ENCODE measurements around the gene GNG10. TPM values are rescaled to one million over a fixed set of nuclear protein-coding genes. Genes with fewer than 3 reads are reported as not detected.

The GNG10 gene
- total and polyA plus RNA-seq, 9 of the 15 experiments (the other 6 are each of a cell fraction or from before 2014, with no cell fraction given): 13.1 to 37.8 (median 28.4) TPM

- TF ChIP-seq TEAD1 (CRISPR knock-in tag; IDR thresholded peaks at IDR 0.05) (no peak), RBM14 (IDR thresholded peaks at IDR 0.05; ENCODE audit: borderline replicate concordance, insufficient read depth, low read depth, low read length) (no peak), ZNF717 (CRISPR knock-in tag; IDR thresholded peaks at IDR 0.05) (no peak), ZBED1 (IDR thresholded peaks at IDR 0.05) (no peak), ZNF282 (CRISPR knock-in tag; IDR thresholded peaks at IDR 0.05) (no peak), TCF7 (IDR thresholded peaks at IDR 0.05; ENCODE audit: borderline replicate concordance) (0 out of 2 replicates have a peak, but pooled peaks have one; percentile 81), ZBTB49 (CRISPR knock-in tag; IDR thresholded peaks at IDR 0.05; ENCODE audit: borderline replicate concordance) (no peak), CHD1 (IDR thresholded peaks at IDR 0.05; ENCODE audit: low read length) (no peak), ARID4B (CRISPR knock-in tag; IDR thresholded peaks at IDR 0.05) (no peak), SNRNP70 (optimal IDR thresholded peaks at IDR 0.05; ENCODE audit: low read depth, low read length) (no peak), ZNF740 (CRISPR knock-in tag; IDR thresholded peaks at IDR 0.05) (no peak), ZNF740 (tag; IDR thresholded peaks at IDR 0.05) (no peak)
- TF ChIP-seq, protein P1, sequence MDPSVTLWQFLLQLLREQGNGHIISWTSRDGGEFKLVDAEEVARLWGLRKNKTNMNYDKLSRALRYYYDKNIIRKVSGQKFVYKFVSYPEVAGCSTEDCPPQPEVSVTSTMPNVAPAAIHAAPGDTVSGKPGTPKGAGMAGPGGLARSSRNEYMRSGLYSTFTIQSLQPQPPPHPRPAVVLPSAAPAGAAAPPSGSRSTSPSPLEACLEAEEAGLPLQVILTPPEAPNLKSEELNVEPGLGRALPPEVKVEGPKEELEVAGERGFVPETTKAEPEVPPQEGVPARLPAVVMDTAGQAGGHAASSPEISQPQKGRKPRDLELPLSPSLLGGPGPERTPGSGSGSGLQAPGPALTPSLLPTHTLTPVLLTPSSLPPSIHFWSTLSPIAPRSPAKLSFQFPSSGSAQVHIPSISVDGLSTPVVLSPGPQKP (CRISPR knock-in tag; IDR thresholded peaks at IDR 0.05): no peak
- TF ChIP-seq, protein P2, sequence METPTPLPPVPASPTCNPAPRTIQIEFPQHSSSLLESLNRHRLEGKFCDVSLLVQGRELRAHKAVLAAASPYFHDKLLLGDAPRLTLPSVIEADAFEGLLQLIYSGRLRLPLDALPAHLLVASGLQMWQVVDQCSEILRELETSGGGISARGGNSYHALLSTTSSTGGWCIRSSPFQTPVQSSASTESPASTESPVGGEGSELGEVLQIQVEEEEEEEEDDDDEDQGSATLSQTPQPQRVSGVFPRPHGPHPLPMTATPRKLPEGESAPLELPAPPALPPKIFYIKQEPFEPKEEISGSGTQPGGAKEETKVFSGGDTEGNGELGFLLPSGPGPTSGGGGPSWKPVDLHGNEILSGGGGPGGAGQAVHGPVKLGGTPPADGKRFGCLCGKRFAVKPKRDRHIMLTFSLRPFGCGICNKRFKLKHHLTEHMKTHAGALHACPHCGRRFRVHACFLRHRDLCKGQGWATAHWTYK (CRISPR knock-in tag; IDR thresholded peaks at IDR 0.05): no peak
- TF ChIP-seq, protein P3, sequence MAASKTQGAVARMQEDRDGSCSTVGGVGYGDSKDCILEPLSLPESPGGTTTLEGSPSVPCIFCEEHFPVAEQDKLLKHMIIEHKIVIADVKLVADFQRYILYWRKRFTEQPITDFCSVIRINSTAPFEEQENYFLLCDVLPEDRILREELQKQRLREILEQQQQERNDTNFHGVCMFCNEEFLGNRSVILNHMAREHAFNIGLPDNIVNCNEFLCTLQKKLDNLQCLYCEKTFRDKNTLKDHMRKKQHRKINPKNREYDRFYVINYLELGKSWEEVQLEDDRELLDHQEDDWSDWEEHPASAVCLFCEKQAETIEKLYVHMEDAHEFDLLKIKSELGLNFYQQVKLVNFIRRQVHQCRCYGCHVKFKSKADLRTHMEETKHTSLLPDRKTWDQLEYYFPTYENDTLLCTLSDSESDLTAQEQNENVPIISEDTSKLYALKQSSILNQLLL (CRISPR knock-in tag; IDR thresholded peaks at IDR 0.05; ENCODE audit: borderline replicate concordance): no peak
- TF ChIP-seq, protein P4, sequence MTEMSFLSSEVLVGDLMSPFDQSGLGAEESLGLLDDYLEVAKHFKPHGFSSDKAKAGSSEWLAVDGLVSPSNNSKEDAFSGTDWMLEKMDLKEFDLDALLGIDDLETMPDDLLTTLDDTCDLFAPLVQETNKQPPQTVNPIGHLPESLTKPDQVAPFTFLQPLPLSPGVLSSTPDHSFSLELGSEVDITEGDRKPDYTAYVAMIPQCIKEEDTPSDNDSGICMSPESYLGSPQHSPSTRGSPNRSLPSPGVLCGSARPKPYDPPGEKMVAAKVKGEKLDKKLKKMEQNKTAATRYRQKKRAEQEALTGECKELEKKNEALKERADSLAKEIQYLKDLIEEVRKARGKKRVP (CRISPR knock-in tag; IDR thresholded peaks at IDR 0.05): no peak
Measured at GRCh38 chr9:111630964-111631213, 30.5 kb upstream of the GNG10 start (continued).

All from K562 (cell line).